ENCODE results near the gene ADAMTS9.

GRCh38 chr3:64658001-64658400, 29.8 kb downstream of the ADAMTS9 start:
- TF ChIP-seq POLR2AphosphoS5 (IDR thresholded peaks at IDR 0.05; ENCODE audit: low read depth, low read length) (no peak), POLR2A (IDR thresholded peaks at IDR 0.05; ENCODE audit: low read depth, low read length) (no peak), TAF1 (IDR thresholded peaks at IDR 0.05; ENCODE audit: borderline replicate concordance, low read depth, low read length) (no peak)
